ENCODE measurements around the gene ARHGAP11A. TPM values are rescaled to one million over a fixed set of nuclear protein-coding genes. Genes with fewer than 3 reads are reported as not detected.

The ARHGAP11A gene
- total and polyA plus RNA-seq, 2 of the 13 experiments (the other 11 are each of a cell fraction or from before 2014, with no cell fraction given): 5.1 to 46.3 TPM

DNA sequence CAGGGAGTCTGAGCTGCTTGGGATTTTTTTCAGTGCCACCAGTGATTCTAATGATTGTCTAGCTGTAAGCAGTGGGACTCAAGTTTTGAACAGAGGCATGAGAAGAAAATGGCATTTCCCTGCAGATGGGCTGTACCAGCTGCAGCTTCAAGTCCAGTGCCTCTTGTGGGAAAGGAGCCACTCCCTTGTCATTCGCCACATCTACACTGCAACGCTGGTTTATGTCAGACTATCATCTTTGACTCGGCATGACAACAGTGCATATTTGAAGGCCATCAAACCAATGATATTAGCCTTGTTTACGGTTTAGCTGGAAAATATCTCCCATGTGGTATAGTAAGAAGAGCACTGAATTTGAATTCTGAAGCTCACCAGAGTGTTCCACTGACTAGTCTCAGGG lies 48.4 kb downstream of the ARHGAP11A start:
- DNase-seq (ENCODE audit: low spot score) (no peak), FAIRE-seq (no peak), ATAC-seq (no peak)
- H3K9me3 ChIP-seq (ENCODE audit: low read length): no peaks in the 10 kb centered on the region
- H3K27ac ChIP-seq (ENCODE audit: extremely low read length, insufficient read depth, low read length): no peak overlapping the region
- no peak overlapping the region for H2AFZ ChIP-seq (ENCODE audit: low read length)
- POLR2A ChIA-PET: no interaction called here
- H3K36me3 ChIP-seq (replicated peaks in 1 of 2; ENCODE audit: control insufficient read depth in 1 of 2, insufficient read depth in 2 of 2, low read length in 2 of 2): no peaks in the 10 kb centered on the region
- no peak overlapping the region for H3K4me2 ChIP-seq (ENCODE audit: low read depth, low read length)
- in situ Hi-C loops (cut with HindIII; ENCODE audit: extremely low pct_ligation_motif_present, low pct_unique_long_range_greater_than_20kb) (loop anchor here (5.0 to 10.0 kb wide), 3 partner anchors 274 to 471 kb away; no protein-coding TSS in a partner anchor), intact Hi-C loops (cut with micrococcal nuclease; ENCODE audit: unreplicated experiment) (loop anchor here (5.0 kb wide), 1 partner anchor 469 kb away; no protein-coding TSS in a partner anchor)
- H3K79me2 ChIP-seq (ENCODE audit: insufficient read depth, low read length): no peaks in the 10 kb centered on the region
- CTCF ChIA-PET (ENCODE audit: low intra/inter-chr PET ratio, low total read pairs): interaction anchor here (1.9 to 2.2 kb wide), 3 partner anchors 273 to 469 kb away, joined by 8 to 22 read pairs (median 17); no protein-coding TSS in a partner anchor
- H3K9ac ChIP-seq (ENCODE audit: insufficient read depth, low read depth, low read length): no peak overlapping the region
- H3K4me1 ChIP-seq (ENCODE audit: insufficient read depth, low read length): no peaks in the 10 kb centered on the region
- TF ChIP-seq RXRB (CRISPR knock-in tag; IDR thresholded peaks at IDR 0.05; ENCODE audit: borderline replicate concordance): no peak
- no peak for TF ChIP-seq ZNF746 (CRISPR knock-in tag; IDR thresholded peaks at IDR 0.05)
- no peak for TF ChIP-seq MED13 (CRISPR knock-in tag; IDR thresholded peaks at IDR 0.05)
- TF ChIP-seq ZNF605 (CRISPR knock-in tag; IDR thresholded peaks at IDR 0.05): no peak
- no peak for TF ChIP-seq ZMYM2 (CRISPR knock-in tag; IDR thresholded peaks at IDR 0.05)
- 89% methylated on average over 4 of the region's 4 CpGs for WGBS (ENCODE audit: low lambda C conversion rate)
- H4K20me1 ChIP-seq (ENCODE audit: insufficient read depth, low read length): no peaks in the 10 kb centered on the region
- no TSS peak for BruUV-seq (replicated peaks)
- H3K27me3 ChIP-seq (ENCODE audit: control insufficient read depth in 1 of 2, insufficient read depth in 2 of 2, low read length in 2 of 2): no peaks in the 10 kb centered on the region
- H3K4me3 ChIP-seq (replicated peaks in 1 of 3; ENCODE audit: insufficient read depth in 1 of 3, low read depth in 2 of 3, low read length in 3 of 3): no peak overlapping the region

DNA sequence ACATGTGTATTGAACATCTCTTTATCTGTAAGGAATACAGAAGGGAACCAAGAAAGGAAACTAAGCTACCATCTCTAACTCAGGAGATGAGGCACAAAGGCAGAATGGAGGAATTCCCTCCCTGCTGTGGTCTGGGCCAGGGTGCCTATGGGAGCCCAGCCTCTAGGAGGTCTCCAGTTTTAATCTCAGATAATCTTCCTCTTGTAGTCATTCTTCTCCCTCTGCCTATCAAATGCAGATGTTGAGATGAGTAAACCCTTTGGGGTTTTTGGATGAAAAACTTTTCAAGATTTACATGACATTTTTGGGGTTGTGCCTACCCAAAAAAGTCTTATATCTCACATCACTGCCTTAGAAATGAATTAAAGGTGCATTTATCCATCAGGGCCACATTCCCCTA lies 49.5 kb downstream of the ARHGAP11A start:
- no peak overlapping the region for H3K4me2 ChIP-seq (ENCODE audit: low read depth, low read length)
- intact Hi-C loops (cut with micrococcal nuclease; ENCODE audit: unreplicated experiment): loop anchor here (5.0 kb wide), 1 partner anchor 468 kb away; no protein-coding TSS in a partner anchor
- H3K4me1 ChIP-seq (ENCODE audit: insufficient read depth, low read length): peaks cover 8% of the 10 kb centered on the region
- H3K27ac ChIP-seq (ENCODE audit: extremely low read length, insufficient read depth, low read length): no peak overlapping the region
- FAIRE-seq (no peak), ATAC-seq (no peak), DNase-seq (ENCODE audit: low spot score) (no peak)
- H2AFZ ChIP-seq (ENCODE audit: low read length): no peak overlapping the region
- no peak overlapping the region for H3K9ac ChIP-seq (ENCODE audit: insufficient read depth, low read depth, low read length)
- CTCF ChIA-PET (ENCODE audit: low intra/inter-chr PET ratio, low total read pairs): no interaction called here
- no peaks in the 10 kb centered on the region for H3K27me3 ChIP-seq (ENCODE audit: control insufficient read depth in 1 of 2, insufficient read depth in 2 of 2, low read length in 2 of 2)
- no peaks in the 10 kb centered on the region for H3K36me3 ChIP-seq (replicated peaks in 1 of 2; ENCODE audit: control insufficient read depth in 1 of 2, insufficient read depth in 2 of 2, low read length in 2 of 2)
- no peaks in the 10 kb centered on the region for H3K79me2 ChIP-seq (ENCODE audit: insufficient read depth, low read length)
- in situ Hi-C loops (cut with HindIII; ENCODE audit: extremely low pct_ligation_motif_present, low pct_unique_long_range_greater_than_20kb): loop anchor here (5.0 to 10.0 kb wide), 3 partner anchors 273 to 470 kb away; no protein-coding TSS in a partner anchor
- POLR2A ChIA-PET: no interaction called here
- H3K4me3 ChIP-seq (replicated peaks in 1 of 3; ENCODE audit: insufficient read depth in 1 of 3, low read depth in 2 of 3, low read length in 3 of 3): no peak overlapping the region
- BruUV-seq (replicated peaks): no TSS peak
- no peaks in the 10 kb centered on the region for H3K9me3 ChIP-seq (ENCODE audit: low read length)
- H4K20me1 ChIP-seq (ENCODE audit: insufficient read depth, low read length): no peaks in the 10 kb centered on the region
- TF ChIP-seq, protein P1, sequence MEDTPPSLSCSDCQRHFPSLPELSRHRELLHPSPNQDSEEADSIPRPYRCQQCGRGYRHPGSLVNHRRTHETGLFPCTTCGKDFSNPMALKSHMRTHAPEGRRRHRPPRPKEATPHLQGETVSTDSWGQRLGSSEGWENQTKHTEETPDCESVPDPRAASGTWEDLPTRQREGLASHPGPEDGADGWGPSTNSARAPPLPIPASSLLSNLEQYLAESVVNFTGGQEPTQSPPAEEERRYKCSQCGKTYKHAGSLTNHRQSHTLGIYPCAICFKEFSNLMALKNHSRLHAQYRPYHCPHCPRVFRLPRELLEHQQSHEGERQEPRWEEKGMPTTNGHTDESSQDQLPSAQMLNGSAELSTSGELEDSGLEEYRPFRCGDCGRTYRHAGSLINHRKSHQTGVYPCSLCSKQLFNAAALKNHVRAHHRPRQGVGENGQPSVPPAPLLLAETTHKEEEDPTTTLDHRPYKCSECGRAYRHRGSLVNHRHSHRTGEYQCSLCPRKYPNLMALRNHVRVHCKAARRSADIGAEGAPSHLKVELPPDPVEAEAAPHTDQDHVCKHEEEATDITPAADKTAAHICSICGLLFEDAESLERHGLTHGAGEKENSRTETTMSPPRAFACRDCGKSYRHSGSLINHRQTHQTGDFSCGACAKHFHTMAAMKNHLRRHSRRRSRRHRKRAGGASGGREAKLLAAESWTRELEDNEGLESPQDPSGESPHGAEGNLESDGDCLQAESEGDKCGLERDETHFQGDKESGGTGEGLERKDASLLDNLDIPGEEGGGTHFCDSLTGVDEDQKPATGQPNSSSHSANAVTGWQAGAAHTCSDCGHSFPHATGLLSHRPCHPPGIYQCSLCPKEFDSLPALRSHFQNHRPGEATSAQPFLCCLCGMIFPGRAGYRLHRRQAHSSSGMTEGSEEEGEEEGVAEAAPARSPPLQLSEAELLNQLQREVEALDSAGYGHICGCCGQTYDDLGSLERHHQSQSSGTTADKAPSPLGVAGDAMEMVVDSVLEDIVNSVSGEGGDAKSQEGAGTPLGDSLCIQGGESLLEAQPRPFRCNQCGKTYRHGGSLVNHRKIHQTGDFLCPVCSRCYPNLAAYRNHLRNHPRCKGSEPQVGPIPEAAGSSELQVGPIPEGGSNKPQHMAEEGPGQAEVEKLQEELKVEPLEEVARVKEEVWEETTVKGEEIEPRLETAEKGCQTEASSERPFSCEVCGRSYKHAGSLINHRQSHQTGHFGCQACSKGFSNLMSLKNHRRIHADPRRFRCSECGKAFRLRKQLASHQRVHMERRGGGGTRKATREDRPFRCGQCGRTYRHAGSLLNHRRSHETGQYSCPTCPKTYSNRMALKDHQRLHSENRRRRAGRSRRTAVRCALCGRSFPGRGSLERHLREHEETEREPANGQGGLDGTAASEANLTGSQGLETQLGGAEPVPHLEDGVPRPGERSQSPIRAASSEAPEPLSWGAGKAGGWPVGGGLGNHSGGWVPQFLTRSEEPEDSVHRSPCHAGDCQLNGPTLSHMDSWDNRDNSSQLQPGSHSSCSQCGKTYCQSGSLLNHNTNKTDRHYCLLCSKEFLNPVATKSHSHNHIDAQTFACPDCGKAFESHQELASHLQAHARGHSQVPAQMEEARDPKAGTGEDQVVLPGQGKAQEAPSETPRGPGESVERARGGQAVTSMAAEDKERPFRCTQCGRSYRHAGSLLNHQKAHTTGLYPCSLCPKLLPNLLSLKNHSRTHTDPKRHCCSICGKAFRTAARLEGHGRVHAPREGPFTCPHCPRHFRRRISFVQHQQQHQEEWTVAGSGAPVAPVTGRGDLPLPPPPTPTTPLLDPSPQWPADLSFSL (CRISPR knock-in tag; IDR thresholded peaks at IDR 0.05): no peak
- TF ChIP-seq ZNF678 (CRISPR knock-in tag; IDR thresholded peaks at IDR 0.05) (no peak), ZNF251 (CRISPR knock-in tag; IDR thresholded peaks at IDR 0.05) (no peak), HDAC2 (CRISPR knock-in tag; IDR thresholded peaks at IDR 0.05) (no peak), NFYB (CRISPR knock-in tag; IDR thresholded peaks at IDR 0.05) (no peak)
- TF ChIP-seq, protein P2, sequence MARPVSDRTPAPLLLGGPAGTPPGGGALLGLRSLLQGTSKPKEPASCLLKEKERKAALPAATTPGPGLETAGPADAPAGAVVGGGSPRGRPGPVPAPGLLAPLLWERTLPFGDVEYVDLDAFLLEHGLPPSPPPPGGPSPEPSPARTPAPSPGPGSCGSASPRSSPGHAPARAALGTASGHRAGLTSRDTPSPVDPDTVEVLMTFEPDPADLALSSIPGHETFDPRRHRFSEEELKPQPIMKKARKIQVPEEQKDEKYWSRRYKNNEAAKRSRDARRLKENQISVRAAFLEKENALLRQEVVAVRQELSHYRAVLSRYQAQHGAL (CRISPR knock-in tag; IDR thresholded peaks at IDR 0.05; ENCODE audit: not compliant biosample characterization): no peak

All from HepG2 (cell line).